Adipocyte (in vitro differentiated cells): Measurements from ENCODE around the gene MYNN.

Experiments used
- DNase-seq: peaks from one replicate; pipeline ENCODE4 v3.0.0-alpha.2; 2015; ENCODE audit warnings: low read depth
- H3K27me3 ChIP-seq: replicated peaks from 2 replicates; pipeline ENCODE4 v1.7.0; 2013; ENCODE audit warnings: mild to moderate bottlenecking, low read length, moderate library complexity; ENCODE audit not compliant: control insufficient read depth, insufficient read depth
- H3K36me3 ChIP-seq: 2 replicates; pipeline ENCODE4 v1.7.0; 2013; ENCODE audit warnings: low read length, mild to moderate bottlenecking, moderate library complexity; ENCODE audit not compliant: control insufficient read depth, insufficient read depth, severe bottlenecking
- H3K4me1 ChIP-seq: 2 replicates; pipeline ENCODE4 v1.7.0; 2013; ENCODE audit warnings: mild to moderate bottlenecking, low read length, moderate library complexity; ENCODE audit not compliant: control insufficient read depth, insufficient read depth
- H3K4me3 ChIP-seq: 2 replicates; pipeline ENCODE4 v1.7.0; 2013; ENCODE audit warnings: mild to moderate bottlenecking, low read length, moderate library complexity
- H3K9ac ChIP-seq: 2 replicates; pipeline ENCODE4 v1.7.0; 2013; ENCODE audit warnings: mild to moderate bottlenecking, low read length, moderate library complexity
- H3K9me3 ChIP-seq: 2 replicates; pipeline ENCODE4 v1.7.0; 2013; ENCODE audit warnings: mild to moderate bottlenecking, low read length, moderate library complexity; ENCODE audit not compliant: control insufficient read depth

The MYNN gene

DNA sequence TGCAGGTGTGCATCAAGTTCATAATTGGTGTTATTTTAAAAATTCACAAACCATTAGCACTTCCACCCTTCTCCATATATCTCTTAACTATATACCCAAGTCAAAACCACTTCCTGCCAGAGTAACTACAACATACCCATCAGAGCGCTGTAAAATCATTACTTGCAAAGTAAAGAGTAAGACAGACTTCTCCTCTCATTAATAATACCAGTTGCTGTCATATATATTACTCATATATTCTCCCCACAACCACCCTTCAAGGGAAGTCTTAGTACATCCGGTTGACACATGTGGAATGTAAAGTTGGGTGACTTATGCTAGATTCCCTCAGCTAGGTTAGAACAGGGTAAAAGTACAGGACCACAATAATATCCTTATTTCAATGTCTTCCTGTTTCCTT is 13.9 kb upstream of the MYNN start:
- H3K9ac ChIP-seq = no peak overlapping the region
- peak; percentile 37 for DNase-seq

DNA sequence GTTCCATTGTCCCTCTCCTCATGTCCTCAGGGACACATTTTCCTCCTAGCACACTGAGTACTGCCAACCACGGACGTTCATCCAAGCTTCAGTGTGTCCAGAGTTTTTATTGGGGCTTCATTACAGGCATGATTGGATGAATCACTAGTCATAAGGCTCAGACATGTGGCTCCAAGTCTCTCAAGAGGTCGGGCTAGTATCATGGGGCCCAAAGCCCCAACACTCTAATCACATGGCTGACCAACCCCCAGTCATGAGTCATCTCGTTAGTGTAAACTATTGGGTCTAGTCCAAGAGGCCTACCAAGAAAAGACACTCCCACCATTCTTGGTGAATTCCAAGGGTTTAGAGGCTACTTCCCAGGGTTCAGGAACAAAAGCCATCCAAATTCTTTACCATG is 12.7 kb upstream of the MYNN start:
- Histone ChIP-seq H3K9me3 (peaks cover 8% of the 10 kb centered on the region), H3K36me3 (no peaks in the 10 kb centered on the region), H3K4me1 (peaks cover 36% of the 10 kb centered on the region), H3K27me3 (no peaks in the 10 kb centered on the region), H3K4me3 (no peak overlapping the region), H3K9ac (no peak overlapping the region)
- no peak for DNase-seq

More for the DNA sequence above, 13.9 kb upstream of the MYNN start:
- no peaks in the 10 kb centered on the region for H3K36me3 ChIP-seq
- H3K4me1 ChIP-seq = peaks cover 31% of the 10 kb centered on the region
- H3K27me3 ChIP-seq = no peaks in the 10 kb centered on the region
- H3K9me3 ChIP-seq = peaks cover 8% of the 10 kb centered on the region
- H3K4me3 ChIP-seq = no peak overlapping the region

DNA sequence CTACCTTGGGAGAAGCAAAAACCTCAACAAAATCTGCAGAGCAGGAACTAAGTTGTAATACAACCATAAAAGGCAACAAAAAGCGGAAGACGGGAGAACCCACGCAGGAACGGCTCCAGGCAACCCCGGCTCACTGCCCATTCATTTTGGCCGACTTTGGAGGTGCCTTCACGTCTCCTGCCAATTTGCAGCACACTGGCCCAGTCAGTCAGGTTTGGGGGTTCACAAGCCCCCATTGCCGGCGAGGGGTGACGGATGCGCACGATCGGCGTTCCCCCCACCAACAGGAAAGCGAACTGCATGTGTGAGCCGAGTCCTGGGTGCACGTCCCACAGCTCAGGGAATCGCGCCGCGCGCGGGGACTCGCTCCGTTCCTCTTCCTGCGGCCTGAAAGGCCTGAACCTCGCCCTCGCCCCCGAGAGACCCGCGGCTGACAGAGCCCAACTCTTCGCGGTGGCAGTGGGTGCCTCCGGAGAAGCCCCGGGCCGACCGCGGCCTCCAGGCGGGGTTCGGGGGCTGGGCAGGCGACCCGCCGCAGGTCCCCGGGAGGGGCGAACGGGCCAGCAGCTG is 8.8 kb upstream of the MYNN start:
- no peaks in the 10 kb centered on the region for H3K36me3 ChIP-seq
- peak overlapping the region; percentile 97 for H3K4me3 ChIP-seq
- no peaks in the 10 kb centered on the region for H3K27me3 ChIP-seq
- peak; percentile 63 for DNase-seq
- H3K4me1 ChIP-seq = peaks cover 37% of the 10 kb centered on the region
- peak overlapping the region; percentile 99 for H3K9ac ChIP-seq
- H3K9me3 ChIP-seq = peaks cover 8% of the 10 kb centered on the region

DNA sequence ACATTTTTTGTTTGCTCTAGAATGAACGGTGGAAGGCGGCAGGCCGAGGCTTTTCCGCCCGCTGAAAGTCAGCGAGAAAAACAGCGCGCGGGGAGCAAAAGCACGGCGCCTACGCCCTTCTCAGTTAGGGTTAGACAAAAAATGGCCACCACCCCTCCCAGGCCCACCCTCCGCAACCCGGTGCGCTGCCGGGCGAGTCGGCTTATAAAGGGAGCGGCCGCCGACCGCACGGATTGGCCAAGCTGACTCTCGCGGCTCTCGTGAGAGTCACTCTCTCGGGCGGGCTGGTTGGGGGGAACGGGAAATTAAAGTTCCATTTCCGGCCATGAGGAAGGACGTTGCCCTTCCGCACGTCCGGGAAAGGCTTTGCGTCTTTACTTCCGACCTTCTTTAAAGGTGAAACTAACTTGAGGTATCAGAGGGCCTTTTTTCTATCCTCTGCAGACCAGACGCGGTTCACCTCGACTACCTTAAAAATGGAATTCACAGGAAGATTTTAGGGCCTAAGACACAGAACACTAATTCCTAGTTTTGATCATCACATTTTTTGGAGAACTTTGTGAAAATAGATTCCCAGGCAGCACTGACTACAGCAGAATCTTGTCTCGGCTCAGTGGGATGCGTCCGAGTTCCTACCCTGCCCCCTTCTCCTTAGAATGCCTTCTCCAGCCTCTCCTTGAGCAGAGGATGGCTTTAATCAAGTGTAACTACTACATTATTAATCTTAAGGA is 8.1 kb upstream of the MYNN start, which contains the start of gene TERC:
Gene TERC (minus strand): TSS at position 179 of the 731 bp plus-strand sequence.
- no peaks in the 10 kb centered on the region for H3K36me3 ChIP-seq
- H3K4me3 ChIP-seq = peak within 1 kb of the TSS; percentile 97
- no peaks in the 10 kb centered on the region for H3K27me3 ChIP-seq
- peak within 1 kb of the TSS; percentile 99 for H3K9ac ChIP-seq
- H3K9me3 ChIP-seq = peaks cover 4% of the 10 kb centered on the region
- peak; percentile 94 for DNase-seq
- peaks cover 32% of the 10 kb centered on the region for H3K4me1 ChIP-seq

DNA sequence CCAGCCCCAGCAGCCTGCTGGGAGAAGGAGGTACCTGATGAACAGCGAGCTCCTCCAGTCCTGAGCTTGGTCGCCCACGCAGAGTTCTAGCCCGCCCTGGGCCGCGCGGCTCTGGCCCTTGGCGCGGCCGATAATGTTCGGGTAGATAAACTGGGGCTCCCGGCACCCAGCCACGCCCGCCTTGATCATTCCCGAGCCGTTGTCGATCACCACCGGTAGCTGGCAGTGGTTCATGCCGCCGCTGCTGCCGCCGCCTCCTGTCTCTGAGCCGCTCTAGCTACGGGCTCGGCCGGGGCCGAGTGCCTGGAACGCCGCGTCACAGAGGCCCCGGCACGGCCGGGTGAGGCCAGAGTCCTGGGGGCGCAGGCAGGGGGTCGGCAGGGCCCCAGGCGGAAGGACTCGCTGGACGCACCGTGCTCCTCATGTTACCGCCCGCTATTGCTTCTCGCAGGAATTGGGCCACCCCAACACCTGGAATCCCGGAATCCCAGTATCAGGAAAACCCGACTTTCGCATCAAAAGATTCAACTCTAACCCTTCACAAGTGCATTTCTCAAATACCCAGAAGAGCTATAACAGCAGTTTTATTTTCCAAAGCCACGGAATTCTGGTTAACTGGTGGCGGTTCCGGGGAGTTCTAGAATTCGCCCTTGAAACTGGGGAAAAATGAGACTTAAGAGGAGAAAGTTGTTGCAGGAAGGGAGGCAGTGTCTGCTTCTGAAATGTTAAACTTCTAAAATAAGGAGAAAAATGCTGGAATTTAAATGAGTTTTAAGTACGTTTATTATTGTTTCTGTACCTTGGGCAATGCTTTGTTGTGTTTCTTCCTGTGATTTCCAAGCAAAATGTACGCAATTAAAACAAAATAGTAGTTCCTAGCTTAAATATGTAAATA is 3.7 kb upstream of the MYNN start, which contains the start of gene ACTRT3:
Gene ACTRT3 (minus strand): TSS at position 275 of the 895 bp plus-strand sequence. CDS start 41 bp downstream, at position 234.
- Histone ChIP-seq H3K27me3 (no peaks in the 10 kb centered on the region), H3K4me1 (peaks cover 14% of the 10 kb centered on the region), H3K9me3 (no peaks in the 10 kb centered on the region), H3K4me3 (peak within 1 kb of the TSS; percentile 90), H3K36me3 (peaks cover 3% of the 10 kb centered on the region), H3K9ac (peak within 1 kb of the TSS; percentile 95)
- DNase-seq = peak; percentile 79

DNA sequence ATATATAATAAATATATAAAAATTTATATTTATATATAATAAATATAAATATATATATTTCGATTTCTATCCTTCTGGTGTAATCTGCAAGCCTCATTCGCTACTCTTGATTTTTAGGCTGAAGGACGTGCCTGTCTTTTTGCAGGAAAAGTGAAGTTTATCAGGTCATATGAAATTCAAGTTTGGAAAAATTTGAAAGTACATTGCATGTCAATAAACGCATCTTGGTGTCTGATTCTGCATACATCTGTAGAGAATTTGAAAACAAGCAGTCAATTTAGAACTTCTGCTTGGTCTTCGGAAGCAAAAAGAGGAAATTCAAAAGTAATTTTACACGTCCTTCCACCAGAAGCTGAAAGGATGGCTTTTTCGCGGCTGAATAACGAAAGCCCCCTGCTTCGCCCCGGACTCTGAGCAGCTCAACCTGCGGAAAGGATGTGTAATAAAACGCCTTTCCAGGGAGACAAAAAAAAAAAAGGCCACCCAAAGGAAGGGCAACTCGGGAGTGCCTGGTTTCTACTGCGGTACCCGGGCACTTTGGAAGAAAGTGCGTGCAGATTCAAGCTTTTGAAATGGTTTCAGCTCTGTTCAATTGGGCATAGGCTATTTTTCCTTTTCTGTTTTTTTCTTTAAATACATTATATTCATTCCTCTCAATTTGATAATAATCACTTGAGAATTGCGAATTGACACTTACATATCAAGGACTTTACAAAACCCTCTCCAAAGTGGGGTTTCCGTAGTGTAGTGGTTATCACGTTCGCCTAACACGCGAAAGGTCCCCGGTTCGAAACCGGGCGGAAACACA is 1.5 kb upstream of the MYNN start:
- Histone ChIP-seq H3K4me1 (peaks cover 19% of the 10 kb centered on the region), H3K9me3 (no peaks in the 10 kb centered on the region), H3K36me3 (peaks cover 22% of the 10 kb centered on the region), H3K4me3 (peak overlapping the region; percentile 90), H3K9ac (peak overlapping the region; percentile 96), H3K27me3 (no peaks in the 10 kb centered on the region)
- DNase-seq = peak; percentile 88

DNA sequence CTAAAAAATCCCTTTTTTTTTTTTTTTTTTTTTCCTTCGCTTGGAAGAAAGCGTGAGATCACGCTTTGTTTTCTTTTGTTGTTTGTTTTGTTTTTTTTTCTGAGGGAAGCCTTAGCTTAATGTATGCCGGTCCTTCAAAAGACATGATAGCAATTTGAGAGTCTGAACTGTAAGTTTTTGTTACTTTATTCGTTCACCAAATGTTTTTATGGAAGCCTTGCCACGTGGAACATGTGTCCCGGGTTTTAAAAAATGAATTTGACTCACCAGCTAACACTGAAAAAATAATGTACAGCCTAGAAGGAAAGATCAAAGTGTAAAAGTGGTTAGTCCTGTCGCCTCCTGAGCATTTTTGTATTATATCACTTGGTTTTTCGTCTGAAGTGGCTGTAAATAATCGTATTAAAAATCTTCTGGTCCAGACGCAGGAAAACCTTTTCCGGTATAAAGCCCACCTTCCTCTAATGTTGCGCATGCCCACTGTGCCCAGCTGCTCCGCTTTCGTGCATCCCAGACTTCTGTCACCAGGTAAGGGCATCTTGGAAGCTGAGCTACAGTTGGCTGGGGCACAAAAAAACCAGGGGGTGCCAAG is 795 bp upstream of the MYNN start:
- no peaks in the 10 kb centered on the region for H3K9me3 ChIP-seq
- H3K36me3 ChIP-seq = peaks cover 29% of the 10 kb centered on the region
- H3K9ac ChIP-seq = peak overlapping the region; percentile 96
- DNase-seq = peak; percentile 84
- H3K4me1 ChIP-seq = peaks cover 19% of the 10 kb centered on the region
- peak overlapping the region; percentile 90 for H3K4me3 ChIP-seq
- H3K27me3 ChIP-seq = no peaks in the 10 kb centered on the region

DNA sequence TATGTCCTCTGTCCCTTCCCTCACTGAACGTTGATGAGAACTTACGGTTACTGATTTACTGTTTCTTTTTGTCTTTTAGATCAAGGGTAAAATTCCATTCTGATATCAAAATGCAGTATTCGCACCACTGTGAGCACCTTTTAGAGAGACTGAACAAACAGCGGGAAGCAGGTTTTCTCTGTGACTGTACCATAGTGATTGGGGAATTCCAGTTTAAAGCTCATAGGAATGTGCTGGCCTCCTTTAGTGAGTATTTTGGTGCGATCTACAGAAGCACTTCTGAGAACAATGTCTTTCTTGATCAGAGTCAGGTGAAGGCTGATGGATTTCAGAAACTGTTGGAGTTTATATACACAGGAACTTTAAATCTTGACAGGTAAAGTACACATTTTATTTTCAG is 990 bp downstream of the MYNN start:
- Histone ChIP-seq H3K4me3 (peak overlapping the region; percentile 90), H3K36me3 (peaks cover 47% of the 10 kb centered on the region), H3K9ac (peak overlapping the region; percentile 96), H3K4me1 (peaks cover 19% of the 10 kb centered on the region), H3K9me3 (no peaks in the 10 kb centered on the region), H3K27me3 (no peaks in the 10 kb centered on the region)
- no peak for DNase-seq

DNA sequence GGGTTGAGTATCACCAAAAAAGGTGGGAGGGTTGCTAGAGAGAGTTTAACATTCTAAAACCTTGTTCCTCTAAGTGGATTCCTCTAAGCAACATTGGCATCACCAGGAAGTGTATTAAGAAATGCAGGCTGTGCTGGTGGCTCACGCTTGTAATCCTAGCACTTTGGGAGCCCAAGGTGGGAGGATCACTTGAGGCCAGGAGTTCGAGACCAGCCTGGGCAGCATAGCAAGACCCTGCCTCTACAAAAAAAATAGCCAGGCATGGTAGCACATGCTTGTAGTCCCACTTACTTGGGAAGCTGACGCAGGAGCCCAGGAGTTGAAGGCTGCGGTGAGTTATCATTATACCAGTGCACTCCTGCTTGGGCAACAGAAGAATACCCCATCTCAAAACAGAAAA is 4.6 kb downstream of the MYNN start:
- peaks cover 83% of the 10 kb centered on the region for H3K36me3 ChIP-seq
- peaks cover 21% of the 10 kb centered on the region for H3K4me1 ChIP-seq
- no peak overlapping the region for H3K4me3 ChIP-seq
- H3K9ac ChIP-seq = no peak overlapping the region
- DNase-seq = no peak
- H3K9me3 ChIP-seq = no peaks in the 10 kb centered on the region
- no peaks in the 10 kb centered on the region for H3K27me3 ChIP-seq

DNA sequence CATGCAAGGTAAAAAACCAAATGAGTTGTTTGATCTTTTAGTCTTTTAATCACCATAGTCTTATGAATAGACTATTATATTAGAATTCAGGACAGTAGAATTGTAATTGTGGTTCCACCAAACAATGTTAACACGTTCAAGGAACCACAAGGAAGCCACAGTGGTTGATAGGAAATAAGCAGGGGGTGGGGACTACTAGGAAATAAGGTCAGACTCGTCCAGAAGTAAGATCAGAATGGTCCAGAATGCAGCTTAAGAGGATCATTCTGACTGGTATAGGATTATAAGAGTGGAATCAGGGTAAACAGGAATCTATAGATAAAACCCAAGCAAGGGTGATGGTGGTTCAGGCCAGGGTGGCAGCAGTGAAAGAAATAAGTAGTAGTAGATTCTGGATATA is 7.5 kb downstream of the MYNN start:
- Histone ChIP-seq H3K4me1 (peaks cover 6% of the 10 kb centered on the region), H3K27me3 (no peaks in the 10 kb centered on the region), H3K9me3 (no peaks in the 10 kb centered on the region), H3K4me3 (no peak overlapping the region), H3K36me3 (peaks cover 97% of the 10 kb centered on the region), H3K9ac (no peak overlapping the region)
- no peak for DNase-seq
